ENCODE measurements around the gene SLC27A4. TPM values are rescaled to one million over a fixed set of nuclear protein-coding genes. Genes with fewer than 3 reads are reported as not detected.
A peak's percentile ranks its signal among the peaks of the same experiment; 100 is the strongest.

Gene SLC27A4
- total and polyA plus RNA-seq, 3 donors from 2014 or later = 32.8 to 38.0 (median 37.1) TPM

DNA sequence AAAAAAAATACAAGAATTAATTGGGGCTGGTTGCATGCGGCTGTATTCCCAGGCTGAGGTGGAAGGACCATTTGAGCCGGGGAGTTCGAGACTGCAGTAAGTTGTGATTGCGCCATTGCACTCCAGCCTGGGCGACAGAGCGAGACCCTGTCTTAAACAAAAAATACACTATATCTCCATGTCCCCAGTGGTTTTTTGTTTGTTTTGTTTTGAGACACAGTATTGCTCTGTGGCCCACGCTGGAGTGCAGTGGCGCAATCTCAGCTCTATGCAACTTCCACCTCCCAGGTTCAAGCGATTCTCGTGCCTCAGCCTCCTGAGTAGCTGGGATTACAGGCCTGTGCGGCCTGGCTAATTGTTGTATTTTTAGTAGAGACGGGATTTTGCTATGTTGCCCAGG is 16.5 kb upstream of the SLC27A4 start:
- H3K27ac ChIP-seq = no peak overlapping the region
- no peak for DNase-seq
- no peaks in the 10 kb centered on the region for H3K27me3 ChIP-seq
- peaks cover 6% of the 10 kb centered on the region for H3K4me1 ChIP-seq
- no peak for TF ChIP-seq POLR2A (IDR thresholded peaks at IDR 0.05)
- TF ChIP-seq, protein P1, sequence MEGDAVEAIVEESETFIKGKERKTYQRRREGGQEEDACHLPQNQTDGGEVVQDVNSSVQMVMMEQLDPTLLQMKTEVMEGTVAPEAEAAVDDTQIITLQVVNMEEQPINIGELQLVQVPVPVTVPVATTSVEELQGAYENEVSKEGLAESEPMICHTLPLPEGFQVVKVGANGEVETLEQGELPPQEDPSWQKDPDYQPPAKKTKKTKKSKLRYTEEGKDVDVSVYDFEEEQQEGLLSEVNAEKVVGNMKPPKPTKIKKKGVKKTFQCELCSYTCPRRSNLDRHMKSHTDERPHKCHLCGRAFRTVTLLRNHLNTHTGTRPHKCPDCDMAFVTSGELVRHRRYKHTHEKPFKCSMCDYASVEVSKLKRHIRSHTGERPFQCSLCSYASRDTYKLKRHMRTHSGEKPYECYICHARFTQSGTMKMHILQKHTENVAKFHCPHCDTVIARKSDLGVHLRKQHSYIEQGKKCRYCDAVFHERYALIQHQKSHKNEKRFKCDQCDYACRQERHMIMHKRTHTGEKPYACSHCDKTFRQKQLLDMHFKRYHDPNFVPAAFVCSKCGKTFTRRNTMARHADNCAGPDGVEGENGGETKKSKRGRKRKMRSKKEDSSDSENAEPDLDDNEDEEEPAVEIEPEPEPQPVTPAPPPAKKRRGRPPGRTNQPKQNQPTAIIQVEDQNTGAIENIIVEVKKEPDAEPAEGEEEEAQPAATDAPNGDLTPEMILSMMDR (IDR thresholded peaks at IDR 0.05) = no peak
- peak overlapping the region in 1 of 2 donors; percentile 86 for H3K4me3 ChIP-seq
- WGBS, 2 donors = 61 to 73% methylated on average over 11 to 12 of the region's 12 CpGs
- H3K36me3 ChIP-seq (ENCODE audit: low read depth, missing control alignments) = no peaks in the 10 kb centered on the region
- intact Hi-C loops (cut with DNase I; ENCODE audit: low total_unique reads) = no loop called here
- no peaks in the 10 kb centered on the region for H3K9me3 ChIP-seq

DNA sequence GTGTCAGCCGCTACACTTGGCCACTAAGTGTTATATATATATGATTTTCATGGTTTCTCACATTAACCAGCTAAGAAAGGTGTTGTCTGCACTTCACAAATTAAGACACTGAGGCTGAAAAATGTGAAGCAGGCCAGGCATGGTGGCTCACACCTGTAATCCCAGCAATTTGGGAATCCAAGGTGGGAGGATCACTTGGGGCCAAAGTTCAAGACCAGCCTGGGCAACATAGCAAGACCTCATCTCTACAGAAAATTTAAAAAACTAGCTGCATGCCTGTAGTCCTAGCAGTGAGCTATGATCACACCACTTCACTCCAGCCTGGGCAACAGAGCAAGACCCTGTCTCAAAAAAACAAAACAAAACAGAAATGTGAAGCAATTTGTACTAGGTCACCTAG is 15.9 kb upstream of the SLC27A4 start:
- Histone ChIP-seq H3K9me3 (no peaks in the 10 kb centered on the region), H3K4me3 (no peak overlapping the region), H3K27me3 (no peaks in the 10 kb centered on the region), H3K36me3 (ENCODE audit: low read depth, missing control alignments) (no peaks in the 10 kb centered on the region), H3K4me1 (peaks cover 6% of the 10 kb centered on the region), H3K27ac (no peak overlapping the region)
- no peak for DNase-seq
- TF ChIP-seq, protein P1 (IDR thresholded peaks at IDR 0.05) = no peak
- no peak for TF ChIP-seq POLR2A (IDR thresholded peaks at IDR 0.05)
- WGBS, 2 donors = 92 to 95% methylated on average over 1 of the region's 1 CpG
- intact Hi-C loops (cut with DNase I; ENCODE audit: low total_unique reads) = no loop called here

DNA sequence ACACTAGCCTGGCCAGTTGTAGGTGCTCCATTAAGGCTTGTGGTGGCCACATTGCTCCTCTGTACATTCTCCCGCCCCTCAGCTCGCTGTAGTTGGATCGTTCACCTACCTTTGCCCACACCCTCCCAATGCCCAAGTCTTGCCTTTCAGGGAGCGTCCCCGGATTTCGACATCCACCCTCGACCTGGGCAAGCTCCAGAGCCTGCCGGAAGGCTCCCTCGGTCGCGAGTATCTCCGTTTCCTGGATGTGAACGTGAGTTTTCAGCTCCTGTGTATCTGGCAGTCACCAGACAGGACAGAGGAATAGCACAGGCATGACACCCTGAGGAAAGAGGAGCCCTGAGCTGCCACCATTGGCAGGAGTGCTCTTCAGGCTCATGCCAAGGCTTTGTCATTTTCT is 14.7 kb upstream of the SLC27A4 start:
- Histone ChIP-seq H3K4me1 (peaks cover 6% of the 10 kb centered on the region), H3K27me3 (no peaks in the 10 kb centered on the region), H3K36me3 (ENCODE audit: low read depth, missing control alignments) (no peaks in the 10 kb centered on the region), H3K27ac (no peak overlapping the region), H3K4me3 (no peak overlapping the region), H3K9me3 (no peaks in the 10 kb centered on the region)
- TF ChIP-seq, protein P1 (IDR thresholded peaks at IDR 0.05) = no peak
- no peak for TF ChIP-seq POLR2A (IDR thresholded peaks at IDR 0.05)
- no peak for DNase-seq
- intact Hi-C loops (cut with DNase I; ENCODE audit: low total_unique reads) = no loop called here
- WGBS, 2 donors = 88 to 90% methylated on average over 13 of the region's 13 CpGs

DNA sequence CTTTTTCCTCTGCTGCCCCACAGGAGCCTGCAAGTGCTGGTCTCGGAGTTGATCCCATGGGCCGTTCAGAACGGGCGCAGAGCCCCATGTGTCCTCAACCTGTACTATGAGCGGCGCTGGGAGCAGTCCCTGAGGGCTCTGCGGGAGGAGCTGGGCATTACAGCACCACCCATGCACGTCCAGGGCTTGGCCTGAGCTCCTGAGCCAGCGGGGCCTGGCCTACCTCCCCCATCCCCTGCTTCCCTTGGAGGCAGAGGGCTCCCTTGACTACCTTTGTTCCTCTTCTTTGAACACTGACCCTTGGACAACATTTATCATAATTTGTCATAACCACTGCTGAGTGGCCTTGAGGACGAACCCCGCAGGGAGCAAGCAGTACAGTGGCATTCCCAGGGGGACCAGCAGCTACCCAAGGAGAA is 6.9 kb upstream of the SLC27A4 start:
- H3K4me1 ChIP-seq = no peaks in the 10 kb centered on the region
- no peaks in the 10 kb centered on the region for H3K36me3 ChIP-seq (ENCODE audit: low read depth, missing control alignments)
- TF ChIP-seq, protein P1 (IDR thresholded peaks at IDR 0.05) = no peak
- no peak for TF ChIP-seq POLR2A (IDR thresholded peaks at IDR 0.05)
- no peaks in the 10 kb centered on the region for H3K27me3 ChIP-seq
- H3K4me3 ChIP-seq = no peak overlapping the region
- intact Hi-C loops (cut with DNase I; ENCODE audit: low total_unique reads) = no loop called here
- DNase-seq = no peak
- WGBS, 2 donors = 52 to 82% methylated on average over 6 to 11 of the region's 11 CpGs
- no peak overlapping the region for H3K27ac ChIP-seq
- no peaks in the 10 kb centered on the region for H3K9me3 ChIP-seq

DNA sequence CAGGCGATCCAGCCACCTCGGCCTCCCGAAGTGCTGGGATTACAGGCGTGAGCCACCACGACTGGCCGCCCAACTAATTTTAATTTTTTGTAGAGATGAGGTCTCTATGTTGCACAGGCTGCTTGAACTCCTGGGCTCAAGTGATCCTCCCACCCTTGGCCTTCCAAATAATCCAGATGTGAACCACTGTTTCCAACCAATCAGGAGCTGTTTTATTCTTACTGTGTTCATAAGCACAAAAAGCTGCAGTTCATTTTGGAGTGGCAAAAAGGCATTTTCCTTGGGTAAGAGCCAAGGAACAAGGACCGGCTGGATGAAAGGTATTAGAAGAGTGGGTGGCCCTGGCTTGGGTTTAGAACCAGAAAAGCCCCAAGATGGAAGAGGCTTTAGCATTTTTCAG is 5.2 kb upstream of the SLC27A4 start:
- Histone ChIP-seq H3K36me3 (ENCODE audit: low read depth, missing control alignments) (no peaks in the 10 kb centered on the region), H3K9me3 (no peaks in the 10 kb centered on the region), H3K4me3 (no peak overlapping the region), H3K27me3 (no peaks in the 10 kb centered on the region), H3K4me1 (no peaks in the 10 kb centered on the region), H3K27ac (no peak overlapping the region)
- intact Hi-C loops (cut with DNase I; ENCODE audit: low total_unique reads) = no loop called here
- DNase-seq = no peak
- 64 to 77% methylated on average over 7 of the region's 7 CpGs for WGBS, 2 donors
- TF ChIP-seq POLR2A (IDR thresholded peaks at IDR 0.05) = no peak
- TF ChIP-seq, protein P1 (IDR thresholded peaks at IDR 0.05) = no peak
